GM12874 (cell line): Measurements from ENCODE around the gene COL6A2.

Source experiments
- CTCF ChIP-seq: IDR thresholded peaks from 2 replicates; pipeline ENCODE4 v1.5.1; 2011; ENCODE audit warnings: low read depth, mild to moderate bottlenecking, control low read depth, low read length, moderate library complexity; ENCODE audit not compliant: insufficient read depth

COL6A2 gene

GRCh38 chr21:46141767-46142581 lies 44.1 kb downstream of the COL6A2 start:
- no peak for TF ChIP-seq CTCF

GRCh38 chr21:46142582-46143473 lies 44.9 kb downstream of the COL6A2 start:
- no peak for TF ChIP-seq CTCF

- no peak for TF ChIP-seq CTCF
Measured at GRCh38 chr21:46144464-46145070, 46.7 kb downstream of the COL6A2 start.

GRCh38 chr21:46145159-46145839 lies 47.4 kb downstream of the COL6A2 start:
- TF ChIP-seq CTCF: no peak

- no peak for TF ChIP-seq CTCF
Measured at GRCh38 chr21:46145840-46146691, 48.2 kb downstream of the COL6A2 start.

GRCh38 chr21:46146856-46147255 lies 48.9 kb downstream of the COL6A2 start:
- TF ChIP-seq CTCF: no peak
